HG02763 (cell line): ENCODE results near the gene SEMA6A.
"Not testable (repeated sequence)": the region's sequence is repeated elsewhere in the genome, so short reads cannot be mapped to it uniquely, and the experiment has no call there.

Experiments
- ATAC-seq: cut with Tn5 transposase; IDR thresholded peaks from one replicate; pipeline ENCODE4 v1.9.1; 2021; ENCODE audit warnings: mild to moderate bottlenecking, moderate library complexity; ENCODE audit not compliant: unreplicated experiment

SEMA6A gene

GRCh38 chr5:116554764-116555163, 19.9 kb downstream of the SEMA6A start:
- ATAC-seq: no peak

- ATAC-seq: no peak
These were observed 21.3 kb downstream of the SEMA6A start for GRCh38 chr5:116553366-116553765.

GRCh38 chr5:116550082-116550481, 24.5 kb downstream of the SEMA6A start:
- ATAC-seq: no peak

DNA sequence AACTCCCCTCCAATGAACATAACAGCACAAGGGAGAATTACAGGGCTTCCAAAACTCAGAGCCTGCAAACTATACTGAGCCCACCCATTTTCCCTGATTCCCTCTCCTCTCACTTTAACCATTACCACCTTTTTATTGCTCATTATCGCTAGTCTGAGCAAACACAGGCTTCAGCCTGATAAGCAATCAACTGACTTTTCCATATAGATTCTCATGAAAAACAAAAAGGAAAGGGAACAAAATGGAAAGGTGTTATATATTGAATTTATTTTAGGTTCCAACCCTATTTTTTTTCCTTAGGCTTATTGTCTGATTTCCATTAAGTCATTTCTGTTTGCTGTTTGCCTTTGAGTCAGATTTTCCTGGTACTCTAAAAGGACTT, 27.9 kb downstream of the SEMA6A start:
- ATAC-seq: no peak

DNA sequence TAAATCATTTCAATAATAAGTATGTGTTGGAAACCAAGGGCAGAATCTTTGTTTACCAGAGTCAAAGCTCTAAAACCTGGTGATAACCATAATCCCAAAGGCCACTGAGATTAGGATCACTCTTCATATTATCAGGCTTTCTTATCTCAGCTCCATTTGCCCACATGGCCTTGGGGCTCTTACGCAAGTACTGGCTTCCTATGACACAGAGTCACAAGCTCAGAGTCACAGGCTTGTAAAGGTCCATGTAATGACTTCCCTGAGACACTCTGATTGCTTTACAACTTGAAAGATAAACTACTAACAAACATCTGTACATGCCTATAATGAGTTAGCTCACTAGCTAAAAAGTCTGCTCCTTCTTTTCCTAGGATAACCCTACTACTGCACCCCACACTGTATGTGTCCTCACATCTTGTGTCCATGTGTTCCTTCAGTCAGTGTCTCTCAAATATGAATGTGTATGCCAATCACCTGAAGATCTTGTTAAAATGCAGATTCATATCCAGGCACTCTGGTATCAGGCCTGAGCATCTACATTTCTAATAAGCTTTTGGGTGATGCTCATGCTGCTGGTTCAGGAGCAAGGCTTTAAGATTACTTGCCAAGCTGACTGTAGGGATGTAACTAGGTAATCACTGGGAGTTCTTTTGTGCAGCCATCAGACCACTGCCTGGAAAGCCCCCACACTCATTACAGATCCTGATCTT, 28.4 kb downstream of the SEMA6A start:
- no peak for ATAC-seq

- ATAC-seq: not testable (repeated sequence)
These were observed 29.2 kb downstream of the SEMA6A start for GRCh38 chr5:116545465-116545864.

DNA sequence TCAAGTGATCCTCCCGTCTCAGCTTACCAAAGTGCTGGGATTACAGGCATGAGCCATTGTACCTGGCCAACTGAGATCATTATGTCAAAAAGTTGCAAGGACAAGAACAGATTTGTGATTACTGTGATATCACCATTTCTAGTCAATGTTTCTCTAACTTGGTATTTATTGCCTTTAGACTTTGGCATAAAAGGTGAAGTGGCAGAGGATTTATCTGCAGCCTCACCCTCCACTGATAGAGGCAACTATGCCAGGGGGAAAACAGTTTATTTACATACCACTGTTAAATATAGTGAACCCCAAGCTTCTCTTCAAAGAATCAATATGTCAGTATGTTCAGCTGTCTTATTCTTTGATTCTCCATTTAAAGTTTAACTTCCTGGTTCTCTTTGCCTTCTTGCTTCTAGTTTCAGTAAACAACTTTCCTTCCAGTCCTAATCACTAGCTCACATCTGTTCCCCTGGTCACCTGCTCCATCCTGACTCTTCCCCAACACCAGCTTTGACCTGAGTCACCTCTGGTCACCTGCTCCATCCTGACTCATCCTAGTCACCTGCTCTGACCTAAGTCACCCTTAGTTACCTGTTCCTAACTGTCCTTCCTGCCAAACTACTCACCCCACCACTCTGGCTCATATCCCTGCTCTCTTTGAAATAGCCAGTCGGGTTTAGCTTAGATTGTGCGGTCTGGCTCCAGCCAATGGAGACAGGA, 29.9 kb downstream of the SEMA6A start:
- no peak for ATAC-seq

DNA sequence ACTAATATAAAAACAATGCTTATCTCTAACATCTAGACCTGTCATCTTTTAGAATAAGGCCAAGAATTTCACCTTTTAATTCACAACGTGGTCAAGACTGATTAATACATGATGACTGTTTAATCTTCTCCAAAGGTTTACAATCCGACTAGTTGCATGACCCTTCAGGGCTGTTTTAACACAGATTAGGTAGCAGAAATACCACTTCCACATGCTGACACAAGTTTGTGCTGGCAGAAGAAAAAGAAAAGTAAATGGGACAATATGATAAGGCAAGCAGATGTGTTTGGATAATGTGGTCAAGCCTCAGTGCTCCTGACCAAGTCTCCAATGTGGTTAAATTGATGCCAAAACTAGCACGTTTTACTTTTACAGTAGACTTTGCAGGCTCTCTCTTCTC, 31.1 kb downstream of the SEMA6A start:
- ATAC-seq: no peak

GRCh38 chr5:116542619-116543018, 32.0 kb downstream of the SEMA6A start:
- no peak for ATAC-seq

GRCh38 chr5:116539222-116539621, 35.4 kb downstream of the SEMA6A start:
- no peak for ATAC-seq

DNA sequence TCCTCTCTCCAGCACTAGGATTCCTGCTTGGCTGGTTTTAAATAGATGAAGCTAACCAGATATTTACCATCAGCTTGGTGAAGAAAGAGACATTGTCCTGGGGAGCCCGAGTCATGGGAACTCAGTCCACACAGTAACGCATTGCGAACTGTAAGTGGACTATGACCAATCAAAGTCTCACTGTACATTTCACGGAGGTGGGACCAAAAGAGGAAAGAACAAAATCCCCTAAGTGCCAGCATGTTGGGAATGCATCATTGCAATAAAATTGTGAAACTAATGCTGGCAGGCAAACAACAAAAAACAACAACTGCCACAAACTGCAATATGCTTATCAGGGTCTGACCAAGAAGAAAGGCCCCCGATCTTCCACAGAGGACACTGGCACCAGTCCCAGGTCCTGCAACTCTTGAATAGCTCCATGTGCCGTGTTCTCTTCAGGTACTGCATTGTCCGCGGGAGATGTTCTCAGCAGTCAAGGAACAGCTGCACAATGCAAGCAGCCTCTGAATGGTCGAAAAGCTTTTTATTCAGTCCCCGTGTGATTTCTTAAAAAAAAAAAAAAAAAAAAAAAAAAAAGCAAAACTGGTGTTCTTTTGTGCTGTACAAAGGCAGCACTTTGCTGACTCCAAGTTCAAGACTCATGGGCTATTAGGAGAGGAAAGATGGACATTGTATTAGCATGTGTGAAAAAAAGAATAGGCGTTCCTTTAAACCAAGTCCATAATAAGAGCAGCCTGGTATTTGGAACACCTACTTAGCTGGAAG, 38.1 kb downstream of the SEMA6A start:
- no peak for ATAC-seq

- ATAC-seq: no peak
These were observed 39.5 kb downstream of the SEMA6A start for GRCh38 chr5:116534964-116535651.

DNA sequence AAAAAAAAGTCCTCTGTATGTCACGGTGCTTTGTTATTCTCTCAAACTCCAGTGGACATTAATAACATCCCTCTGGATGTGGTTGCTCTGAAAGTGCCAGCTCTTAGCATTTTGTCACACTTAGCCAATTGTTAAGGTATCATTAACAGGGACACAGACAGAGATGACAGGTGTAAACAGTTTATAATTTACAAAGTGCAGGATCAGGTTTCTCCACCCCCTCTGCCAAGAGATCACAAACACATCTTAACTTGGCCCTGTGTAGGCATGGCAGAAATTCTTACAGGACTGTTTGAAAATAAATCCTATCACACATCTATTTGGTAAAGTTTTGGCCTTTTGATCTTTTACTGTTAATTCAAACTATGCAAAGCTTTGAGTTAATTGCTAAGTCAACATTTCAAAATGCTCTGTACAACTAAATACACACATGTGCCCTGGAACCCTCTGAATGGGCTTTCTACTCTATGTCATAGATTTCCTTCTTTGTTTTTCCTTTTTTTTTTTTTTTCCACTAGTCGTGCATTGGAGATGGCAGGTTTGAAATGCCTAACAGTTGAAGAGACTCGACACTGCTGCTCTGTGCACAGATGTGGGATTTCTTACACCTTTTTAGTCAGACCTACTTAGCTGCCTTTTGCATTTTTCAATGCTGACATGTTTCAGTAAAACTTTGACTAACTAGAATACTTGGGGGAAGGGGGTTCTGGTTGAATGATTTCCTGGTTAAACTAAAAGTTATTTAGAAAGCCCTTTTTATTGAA, 41.7 kb downstream of the SEMA6A start:
- peak; percentile 43 for ATAC-seq

DNA sequence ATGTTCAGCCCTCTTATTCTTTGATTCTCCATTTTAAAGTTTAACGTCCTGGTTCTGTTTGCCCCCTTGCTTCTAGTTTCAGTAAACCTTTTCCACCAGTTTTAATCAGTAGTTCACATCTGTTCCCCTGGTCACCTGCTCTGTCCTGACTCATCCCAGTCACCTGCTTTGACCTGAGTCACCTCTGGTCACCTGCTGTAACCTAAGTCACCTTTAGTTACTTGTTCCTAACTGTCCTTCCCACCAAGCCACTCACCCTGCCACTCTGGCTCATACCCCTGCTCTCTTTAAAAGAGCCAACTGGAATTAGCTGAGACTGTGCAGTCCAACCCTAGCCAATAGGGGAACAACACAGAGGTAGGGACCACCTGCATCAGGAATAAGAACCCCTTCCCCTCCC, 43.0 kb downstream of the SEMA6A start:
- ATAC-seq: no peak

DNA sequence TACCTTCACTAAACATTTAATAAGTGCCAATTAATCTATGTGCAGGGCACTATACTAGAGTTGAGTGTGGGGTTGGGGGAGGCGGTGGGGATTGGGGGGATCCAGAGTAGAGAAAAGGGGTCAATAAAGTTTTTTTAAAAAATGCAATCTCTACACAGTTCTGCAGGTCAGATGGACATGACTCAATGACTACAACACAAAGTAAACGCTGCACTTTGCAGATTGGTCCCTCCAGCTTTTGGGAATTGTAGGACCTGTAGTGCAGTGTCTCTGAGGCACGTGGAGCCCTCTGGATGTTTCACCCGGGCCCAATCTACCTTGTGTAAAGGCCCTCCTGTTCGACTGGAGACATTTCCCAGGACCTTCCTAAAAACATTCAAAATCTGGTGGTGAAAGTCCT, 43.5 kb downstream of the SEMA6A start:
- no peak for ATAC-seq

DNA sequence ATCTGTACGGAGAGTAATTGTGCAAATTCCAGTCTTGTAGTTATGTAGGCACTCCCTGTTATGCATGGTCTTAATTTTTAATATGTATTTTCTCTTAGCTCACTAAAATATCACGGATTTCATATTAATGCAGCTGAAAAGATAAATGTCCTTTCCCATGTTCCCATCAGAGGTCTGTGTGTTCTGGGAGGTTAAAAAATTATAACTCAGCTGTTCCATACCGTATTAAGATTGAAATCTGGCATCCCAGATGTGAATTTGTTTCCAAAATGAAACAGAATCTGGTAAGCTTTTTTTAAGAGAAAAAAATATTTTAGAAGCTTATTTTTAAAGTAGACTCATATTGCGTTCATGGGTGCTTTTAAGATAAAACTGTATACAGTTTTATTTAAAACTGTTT, 44.3 kb downstream of the SEMA6A start:
- no peak for ATAC-seq

GRCh38 chr5:116529615-116530014, 45.0 kb downstream of the SEMA6A start:
- ATAC-seq: no peak

- no peak for ATAC-seq
These were observed 45.9 kb downstream of the SEMA6A start for GRCh38 chr5:116528519-116529234.

GRCh38 chr5:116527582-116527981, 47.0 kb downstream of the SEMA6A start:
- no peak for ATAC-seq

- ATAC-seq: no peak
These were observed 48.9 kb downstream of the SEMA6A start for GRCh38 chr5:116525674-116526073.
